GM12878 (cell line): ENCODE data around the gene FHL2. TPM values are rescaled to one million over a fixed set of nuclear protein-coding genes. Genes with fewer than 3 reads are reported as not detected.

Experiments used
- ATAC-seq: fragments of 200-7000 bp; cut with Tn5 transposase; 3 replicates; pipeline ENCODE4 v1.9.1; 2020; ENCODE audit warnings: mild to moderate bottlenecking, moderate library complexity
- BruUV-seq: library from RNA; stranded (reverse); fragments of 400-500 nt; replicated peaks from 2 replicates; lab custom pipeline; 2021; lab: Mats Ljungman, UMichigan
- CTCF ChIA-PET: fragments of 300-600 bp; sonication (Branson Sonifier 250); formaldehyde crosslinking; extraction: SDS; loops from one replicate; lab custom pipeline; 2021; ENCODE audit warnings: inconsistent platforms; lab: Yijun Ruan, JAX
- POLR2A ChIA-PET: fragments of 350-600 bp; formaldehyde crosslinking; extraction: SDS; loops from one replicate; lab custom pipeline; 2021; ENCODE audit warnings: inconsistent platforms; lab: Charles Lee
- RAD21 ChIA-PET: fragments of 300-600 bp; sonication (Branson Sonifier 250); formaldehyde crosslinking; loops from one replicate; lab custom pipeline; 2023; ENCODE audit warnings: antibody characterized with exemption; ENCODE audit not compliant: unreplicated experiment; lab: Charles Lee
- SMC1A ChIA-PET: fragments of 300-600 bp; sonication (Branson Sonifier 250); formaldehyde crosslinking; loops from one replicate; lab custom pipeline; 2023; ENCODE audit not compliant: unreplicated experiment, uncharacterized antibody; lab: Charles Lee
- DNase-seq: peaks from one replicate; pipeline ENCODE4 v3.0.0-alpha.2; 2011; ENCODE audit warnings: low read depth, low spot score
- FAIRE-seq: peaks from 3 replicates; lab custom pipeline; 2011; peaks lifted over from hg19 to GRCh38; lab: Jason Lieb, UNC
- H2AFZ ChIP-seq: 2 replicates; pipeline ENCODE4 v1.6.0; 2011; ENCODE audit warnings: low read depth, low read length, control low read depth; ENCODE audit not compliant: control insufficient read depth
- H3K27ac ChIP-seq: 2 replicates; pipeline ENCODE4 v1.5.1; 2011; ENCODE audit warnings: control low read depth; ENCODE audit not compliant: control insufficient read depth, insufficient read depth
- H3K27me3 ChIP-seq, 2 experiments: replicated peaks in 1 of 2; 2 replicates each; pipeline versions ENCODE4 v1.6.0 to v1.6.1; 2011; ENCODE audit warnings: low read length in 1 of 2; ENCODE audit not compliant: control insufficient read depth in 2 of 2, insufficient read depth in 2 of 2
- H3K36me3 ChIP-seq, 2 experiments: 2 replicates each; pipeline ENCODE4 v1.5.1; 2011; ENCODE audit warnings: low read length in 1 of 2; ENCODE audit not compliant: control insufficient read depth in 2 of 2, insufficient read depth in 2 of 2
- H3K4me1 ChIP-seq: 2 replicates; pipeline ENCODE4 v1.6.1; 2011; ENCODE audit warnings: mild to moderate bottlenecking, low read length, moderate library complexity, mixed read lengths; ENCODE audit not compliant: control insufficient read depth, insufficient read depth
- H3K4me2 ChIP-seq: 2 replicates; pipeline ENCODE4 v1.6.0; 2011; ENCODE audit warnings: control low read depth; ENCODE audit not compliant: control insufficient read depth, insufficient read depth
- H3K4me3 ChIP-seq: fragments of 200-600 bp; sonication (generic); 2 replicates; pipeline ENCODE4 v1.5.1; 2016
- H3K79me2 ChIP-seq: 2 replicates; pipeline ENCODE4 v1.6.0; 2011; ENCODE audit warnings: low read length; ENCODE audit not compliant: control insufficient read depth, insufficient read depth
- H3K9ac ChIP-seq: 2 replicates; pipeline ENCODE4 v1.8.0; 2011; ENCODE audit warnings: low read length, control low read depth, mixed read lengths; ENCODE audit not compliant: control insufficient read depth, insufficient read depth
- H3K9me3 ChIP-seq: replicated peaks from 3 replicates; pipeline ENCODE4 v1.5.1; 2011; ENCODE audit warnings: mild to moderate bottlenecking, low read length; ENCODE audit not compliant: control insufficient read depth, insufficient read depth
- H4K20me1 ChIP-seq: 2 replicates; pipeline ENCODE4 v1.6.0; 2011; ENCODE audit not compliant: control insufficient read depth, insufficient read depth
- BHLHE40 ChIP-seq, 2 experiments: fragments of 450-650 bp in 1 of 2; IDR thresholded peaks; 2 replicates each; pipeline ENCODE4 v1.6.1; 2011 to 2017; ENCODE audit warnings: low read depth in 2 of 2, borderline replicate concordance in 1 of 2, improper control_type of control experiment in 1 of 2, low read length in 1 of 2, mild to moderate bottlenecking in 1 of 2
- E4F1 ChIP-seq: fragments of 450-650 bp; IDR thresholded peaks from 2 replicates; pipeline ENCODE4 v1.6.1; 2018; ENCODE audit warnings: borderline replicate concordance, mild to moderate bottlenecking; ENCODE audit not compliant: partially characterized antibody
- HDGF ChIP-seq: fragments of 450-650 bp; IDR thresholded peaks from 2 replicates; pipeline ENCODE4 v1.6.1; 2016; ENCODE audit warnings: antibody characterized with exemption
- JUNB ChIP-seq: IDR thresholded peaks from 2 replicates; pipeline ENCODE4 v1.6.1; 2016; ENCODE audit warnings: antibody characterized with exemption, mild to moderate bottlenecking
- MYC ChIP-seq: IDR thresholded peaks from 2 replicates; pipeline ENCODE4 v1.6.1; 2011; ENCODE audit warnings: mild to moderate bottlenecking, low read length, moderate library complexity, inconsistent platforms; ENCODE audit not compliant: insufficient read depth, insufficient replicate concordance, insufficient read length, severe bottlenecking
- NRF1 ChIP-seq: conservative IDR thresholded peaks from 2 replicates; pipeline ENCODE4 v1.6.1; 2011; ENCODE audit warnings: mild to moderate bottlenecking, low read depth, low read length, improper control_type of control experiment
- POU2F2 ChIP-seq: IDR thresholded peaks from 3 replicates; pipeline ENCODE4 v1.6.1; 2011; ENCODE audit warnings: low read depth, mild to moderate bottlenecking, low read length, borderline replicate concordance
- RB1 ChIP-seq: fragments of 450-650 bp; formaldehyde crosslinking; IDR thresholded peaks from 2 replicates; pipeline ENCODE4 v1.6.1; 2017; ENCODE audit warnings: mild to moderate bottlenecking, borderline replicate concordance
- WGBS: methylation state at CpG from one replicate; pipeline ENCODE4 v1.1.6; 2016; ENCODE audit warnings: low lambda C conversion rate; ENCODE audit not compliant: insufficient replicate concordance, insufficient coverage; ENCODE audit errors: missing lambda C conversion rate; 5-methylcytosine and 5-hydroxymethylcytosine counted together
- in situ Hi-C: fragments of 300-500 bp; cut with MboI; formaldehyde crosslinking; loops from 9 replicates; pipeline ENCODE4 v1.14.3; 2018; ENCODE audit warnings: mixed read lengths
- intact Hi-C: fragments of 100-400 bp; cut with micrococcal nuclease; formaldehyde crosslinking; loops from one replicate; pipeline ENCODE4 v1.14.2; 2022; ENCODE audit not compliant: unreplicated experiment
- polyA plus RNA-seq, 11 experiments: library from polyadenylated mRNA; depleted of rRNA in 4 of 11; unstranded in 6 of 11; stranded (reverse) in 5 of 11; fragments of >200 nt; fragmentation: Nextera tagmentation in 4 of 11; fragmentation: Illumina TruSeq in 1 of 11; extraction: Ambion mirVana in 4 of 11; extraction: Trizol in 1 of 11; gene quantifications; 1 replicate in 1 of 11; 2 replicates in 10 of 11; pipeline versions ENCODE4 v1.2.1 to v1.2.3, GENCODE V29; 2011 to 2016; ENCODE audit warnings: inconsistent platforms in 2 of 11, missing spikeins in 2 of 11, low read depth in 1 of 11
- total RNA-seq, 4 experiments: library from RNA; depleted of rRNA in 3 of 4; stranded (reverse); fragments of >200 nt in 3 of 4; fragmentation: Illumina TruSeq in 1 of 4; extraction: Trizol in 1 of 4; gene quantifications; 2 replicates each; pipeline versions ENCODE4 v1.2.1 to v1.2.3, GENCODE V29; 2013 to 2021
- TF ChIP-seq, protein P1 (sequence below): fragments of 450-650 bp; IDR thresholded peaks from 2 replicates; pipeline ENCODE4 v1.6.1; 2016; ENCODE audit warnings: mild to moderate bottlenecking

Gene FHL2
- total and polyA plus RNA-seq, 10 of the 15 experiments (the other 5 are each of a cell fraction or from before 2014, with no cell fraction given) = 2.2 to 9.9 (median 4.5) TPM

DNA sequence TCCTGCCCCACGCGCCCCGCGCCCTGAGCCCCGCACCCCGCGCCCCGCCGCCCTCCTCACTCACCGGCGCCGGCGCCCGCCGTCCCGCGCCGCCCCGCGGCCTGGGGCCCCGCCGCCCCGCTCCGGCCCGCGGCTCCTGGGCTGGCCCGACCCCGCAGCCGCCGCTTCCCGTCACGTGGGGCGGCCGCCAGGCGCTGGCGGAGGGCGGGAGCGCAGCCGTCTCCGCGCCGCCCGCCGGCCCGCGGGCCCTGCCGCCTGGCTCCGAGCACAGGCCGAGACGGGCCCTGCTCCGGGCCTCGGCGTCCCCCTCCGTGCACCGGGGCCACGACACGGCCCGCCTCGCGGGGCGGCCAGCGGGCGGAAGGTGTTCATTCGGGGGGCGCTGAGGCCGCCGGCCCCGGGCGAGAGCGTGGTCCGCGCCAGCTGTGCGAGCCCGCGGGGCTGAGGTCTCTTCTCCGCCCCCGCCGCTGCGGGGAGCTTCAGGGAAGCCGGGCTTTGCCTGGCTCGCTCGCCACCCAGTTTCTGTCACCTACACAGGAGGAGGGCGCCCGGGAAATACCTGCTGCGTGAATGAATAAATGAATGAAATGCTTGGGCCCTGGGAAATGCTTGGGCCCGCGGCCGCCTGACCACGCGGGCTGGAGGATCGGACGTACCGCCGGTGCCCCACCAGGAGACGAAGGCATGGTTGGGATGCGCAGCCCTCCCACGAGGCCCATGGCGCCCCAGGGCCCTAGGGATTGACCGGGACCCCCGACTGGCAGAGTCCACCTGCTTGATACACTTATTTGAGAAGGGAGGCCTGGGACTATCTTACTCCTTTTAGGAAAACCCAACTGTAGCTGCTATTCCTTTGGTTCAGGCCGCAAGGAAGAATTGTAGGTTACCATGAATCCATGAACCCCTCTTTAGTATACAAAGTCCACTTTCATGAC is 69.0 kb downstream of the FHL2 start, which contains the start of gene TGFBRAP1 (continued):
- TF ChIP-seq POU2F2 = peak; percentile 28; the same call in 1 of the 3 replicates
- TF ChIP-seq RB1 = peak; percentile 95; the same call in 1 of the 2 replicates
- TF ChIP-seq MYC = peak; percentile 28
- TF ChIP-seq, all 136 proteins: peak for 31

- ChIA-PET CTCF (interaction anchor here (0.7 to 1.4 kb wide), 4 partner anchors 19 to 215 kb away, joined by 3 to 4 read pairs (median 3); no protein-coding TSS in a partner anchor), SMC1A (interaction anchor here (1.0 to 5.0 kb wide), 6 partner anchors 9 to 19 kb away, joined by 3 to 25 read pairs (median 4); partner anchors contain the start of gene C2orf49), POLR2A (interaction anchor here (0.9 to 2.0 kb wide), 6 partner anchors 8 to 864 kb away, joined by 3 to 12 read pairs (median 3); partner anchors contain the start of gene C2orf49), RAD21 (interaction anchor here (1.1 to 2.2 kb wide), 3 partner anchors 9 to 41 kb away, joined by 4 to 9 read pairs (median 8); partner anchors contain the start of gene C2orf49)
- H3K4me1 ChIP-seq = peaks cover 11% of the 10 kb centered on the region
- WGBS = 0% methylated on average over 5 of the region's 17 CpGs
- peak overlapping the region; percentile 99 for H3K4me2 ChIP-seq
- H3K79me2 ChIP-seq = peaks cover 62% of the 10 kb centered on the region
- H3K27ac ChIP-seq = peak overlapping the region; percentile 84
- no TSS peak for BruUV-seq
- H3K4me3 ChIP-seq = peak overlapping the region; percentile 88
- in situ Hi-C loops (no loop called here), intact Hi-C loops (no loop called here)
- H3K27me3 ChIP-seq = no peaks in the 10 kb centered on the region
- peak overlapping the region; percentile 81 for H2AFZ ChIP-seq
- TF ChIP-seq NRF1 (no peak), JUNB (no peak), BHLHE40 (IDR thresholded peaks at IDR 0.05; ENCODE audit: borderline replicate concordance in 1 of 2, low read depth in 2 of 2, low read length in 1 of 2) (peak in 1 of 2 experiments; percentile 48; a peak in 2 of 4 replicates), E4F1 (peak; percentile 32), HDGF (peak; percentile 47; the same call in 1 of the 2 replicates)
- TF ChIP-seq, protein P1, sequence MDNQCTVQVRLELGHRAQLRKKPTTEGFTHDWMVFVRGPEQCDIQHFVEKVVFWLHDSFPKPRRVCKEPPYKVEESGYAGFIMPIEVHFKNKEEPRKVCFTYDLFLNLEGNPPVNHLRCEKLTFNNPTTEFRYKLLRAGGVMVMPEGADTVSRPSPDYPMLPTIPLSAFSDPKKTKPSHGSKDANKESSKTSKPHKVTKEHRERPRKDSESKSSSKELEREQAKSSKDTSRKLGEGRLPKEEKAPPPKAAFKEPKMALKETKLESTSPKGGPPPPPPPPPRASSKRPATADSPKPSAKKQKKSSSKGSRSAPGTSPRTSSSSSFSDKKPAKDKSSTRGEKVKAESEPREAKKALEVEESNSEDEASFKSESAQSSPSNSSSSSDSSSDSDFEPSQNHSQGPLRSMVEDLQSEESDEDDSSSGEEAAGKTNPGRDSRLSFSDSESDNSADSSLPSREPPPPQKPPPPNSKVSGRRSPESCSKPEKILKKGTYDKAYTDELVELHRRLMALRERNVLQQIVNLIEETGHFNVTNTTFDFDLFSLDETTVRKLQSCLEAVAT = peak; percentile 34; the same call in 1 of the 2 replicates
- peaks cover 0 to 8% of the 10 kb centered on the region in 2 experiments; a peak in 2 of 4 replicates for H3K36me3 ChIP-seq
- H4K20me1 ChIP-seq = no peaks in the 10 kb centered on the region
- no peaks in the 10 kb centered on the region for H3K9me3 ChIP-seq
- ATAC-seq (peak; percentile 40), FAIRE-seq (peak; percentile 62), DNase-seq (no peak)
- peak overlapping the region; percentile 92 for H3K9ac ChIP-seq
Measured at GRCh38 chr2:105329197-105329554, 69.7 kb downstream of the FHL2 start.
